GM12878 (cell line): ENCODE data around the gene MAD1L1. TPM values are rescaled to one million over a fixed set of nuclear protein-coding genes. Genes with fewer than 3 reads are reported as not detected.

ENCODE experiments used
- ATAC-seq: fragments of 200-7000 bp; cut with Tn5 transposase; 3 replicates; pipeline ENCODE4 v1.9.1; 2020; ENCODE audit warnings: mild to moderate bottlenecking, moderate library complexity
- BruUV-seq: library from RNA; stranded (reverse); fragments of 400-500 nt; replicated peaks from 2 replicates; lab custom pipeline; 2021; lab: Mats Ljungman, UMichigan
- CTCF ChIA-PET: fragments of 300-600 bp; sonication (Branson Sonifier 250); formaldehyde crosslinking; extraction: SDS; loops from one replicate; lab custom pipeline; 2021; ENCODE audit warnings: inconsistent platforms; lab: Yijun Ruan, JAX
- POLR2A ChIA-PET: fragments of 350-600 bp; formaldehyde crosslinking; extraction: SDS; loops from one replicate; lab custom pipeline; 2021; ENCODE audit warnings: inconsistent platforms; lab: Charles Lee
- RAD21 ChIA-PET: fragments of 300-600 bp; sonication (Branson Sonifier 250); formaldehyde crosslinking; loops from one replicate; lab custom pipeline; 2023; ENCODE audit warnings: antibody characterized with exemption; ENCODE audit not compliant: unreplicated experiment; lab: Charles Lee
- SMC1A ChIA-PET: fragments of 300-600 bp; sonication (Branson Sonifier 250); formaldehyde crosslinking; loops from one replicate; lab custom pipeline; 2023; ENCODE audit not compliant: unreplicated experiment, uncharacterized antibody; lab: Charles Lee
- DNase-seq: peaks from one replicate; pipeline ENCODE4 v3.0.0-alpha.2; 2011; ENCODE audit warnings: low read depth, low spot score
- FAIRE-seq: peaks from 3 replicates; lab custom pipeline; 2011; peaks lifted over from hg19 to GRCh38; lab: Jason Lieb, UNC
- H2AFZ ChIP-seq: 2 replicates; pipeline ENCODE4 v1.6.0; 2011; ENCODE audit warnings: low read depth, low read length, control low read depth; ENCODE audit not compliant: control insufficient read depth
- H3K27ac ChIP-seq: 2 replicates; pipeline ENCODE4 v1.5.1; 2011; ENCODE audit warnings: control low read depth; ENCODE audit not compliant: control insufficient read depth, insufficient read depth
- H3K27me3 ChIP-seq, 2 experiments: replicated peaks in 1 of 2; 2 replicates each; pipeline versions ENCODE4 v1.6.0 to v1.6.1; 2011; ENCODE audit warnings: low read length in 1 of 2; ENCODE audit not compliant: control insufficient read depth in 2 of 2, insufficient read depth in 2 of 2
- H3K36me3 ChIP-seq, 2 experiments: 2 replicates each; pipeline ENCODE4 v1.5.1; 2011; ENCODE audit warnings: low read length in 1 of 2; ENCODE audit not compliant: control insufficient read depth in 2 of 2, insufficient read depth in 2 of 2
- H3K4me1 ChIP-seq: 2 replicates; pipeline ENCODE4 v1.6.1; 2011; ENCODE audit warnings: mild to moderate bottlenecking, low read length, moderate library complexity, mixed read lengths; ENCODE audit not compliant: control insufficient read depth, insufficient read depth
- H3K4me2 ChIP-seq: 2 replicates; pipeline ENCODE4 v1.6.0; 2011; ENCODE audit warnings: control low read depth; ENCODE audit not compliant: control insufficient read depth, insufficient read depth
- H3K4me3 ChIP-seq: fragments of 200-600 bp; sonication (generic); 2 replicates; pipeline ENCODE4 v1.5.1; 2016
- H3K79me2 ChIP-seq: 2 replicates; pipeline ENCODE4 v1.6.0; 2011; ENCODE audit warnings: low read length; ENCODE audit not compliant: control insufficient read depth, insufficient read depth
- H3K9ac ChIP-seq: 2 replicates; pipeline ENCODE4 v1.8.0; 2011; ENCODE audit warnings: low read length, control low read depth, mixed read lengths; ENCODE audit not compliant: control insufficient read depth, insufficient read depth
- H3K9me3 ChIP-seq: replicated peaks from 3 replicates; pipeline ENCODE4 v1.5.1; 2011; ENCODE audit warnings: mild to moderate bottlenecking, low read length; ENCODE audit not compliant: control insufficient read depth, insufficient read depth
- H4K20me1 ChIP-seq: 2 replicates; pipeline ENCODE4 v1.6.0; 2011; ENCODE audit not compliant: control insufficient read depth, insufficient read depth
- BHLHE40 ChIP-seq, 2 experiments: fragments of 450-650 bp in 1 of 2; IDR thresholded peaks; 2 replicates each; pipeline ENCODE4 v1.6.1; 2011 to 2017; ENCODE audit warnings: low read depth in 2 of 2, borderline replicate concordance in 1 of 2, improper control_type of control experiment in 1 of 2, low read length in 1 of 2, mild to moderate bottlenecking in 1 of 2
- MTA3 ChIP-seq: IDR thresholded peaks from 2 replicates; pipeline ENCODE4 v1.6.1; 2012; ENCODE audit warnings: low read length, inconsistent platforms, borderline replicate concordance
- MYC ChIP-seq: IDR thresholded peaks from 2 replicates; pipeline ENCODE4 v1.6.1; 2011; ENCODE audit warnings: mild to moderate bottlenecking, low read length, moderate library complexity, inconsistent platforms; ENCODE audit not compliant: insufficient read depth, insufficient replicate concordance, insufficient read length, severe bottlenecking
- WGBS: methylation state at CpG from one replicate; pipeline ENCODE4 v1.1.6; 2016; ENCODE audit warnings: low lambda C conversion rate; ENCODE audit not compliant: insufficient replicate concordance, insufficient coverage; ENCODE audit errors: missing lambda C conversion rate; 5-methylcytosine and 5-hydroxymethylcytosine counted together
- in situ Hi-C: fragments of 300-500 bp; cut with MboI; formaldehyde crosslinking; loops from 9 replicates; pipeline ENCODE4 v1.14.3; 2018; ENCODE audit warnings: mixed read lengths
- intact Hi-C: fragments of 100-400 bp; cut with micrococcal nuclease; formaldehyde crosslinking; loops from one replicate; pipeline ENCODE4 v1.14.2; 2022; ENCODE audit not compliant: unreplicated experiment
- polyA plus RNA-seq, 11 experiments: library from polyadenylated mRNA; depleted of rRNA in 4 of 11; unstranded in 6 of 11; stranded (reverse) in 5 of 11; fragments of >200 nt; fragmentation: Nextera tagmentation in 4 of 11; fragmentation: Illumina TruSeq in 1 of 11; extraction: Ambion mirVana in 4 of 11; extraction: Trizol in 1 of 11; gene quantifications; 1 replicate in 1 of 11; 2 replicates in 10 of 11; pipeline versions ENCODE4 v1.2.1 to v1.2.3, GENCODE V29; 2011 to 2016; ENCODE audit warnings: inconsistent platforms in 2 of 11, missing spikeins in 2 of 11, low read depth in 1 of 11
- total RNA-seq, 4 experiments: library from RNA; depleted of rRNA in 3 of 4; stranded (reverse); fragments of >200 nt in 3 of 4; fragmentation: Illumina TruSeq in 1 of 4; extraction: Trizol in 1 of 4; gene quantifications; 2 replicates each; pipeline versions ENCODE4 v1.2.1 to v1.2.3, GENCODE V29; 2013 to 2021
- TF ChIP-seq, protein P1 (sequence below): fragments of 450-650 bp; IDR thresholded peaks from 2 replicates; pipeline ENCODE4 v1.6.1; 2017; ENCODE audit warnings: mild to moderate bottlenecking

MAD1L1 gene
- total and polyA plus RNA-seq, 10 of the 15 experiments (the other 5 are each of a cell fraction or from before 2014, with no cell fraction given) = 2.2 to 76.8 (median 38.3) TPM

DNA sequence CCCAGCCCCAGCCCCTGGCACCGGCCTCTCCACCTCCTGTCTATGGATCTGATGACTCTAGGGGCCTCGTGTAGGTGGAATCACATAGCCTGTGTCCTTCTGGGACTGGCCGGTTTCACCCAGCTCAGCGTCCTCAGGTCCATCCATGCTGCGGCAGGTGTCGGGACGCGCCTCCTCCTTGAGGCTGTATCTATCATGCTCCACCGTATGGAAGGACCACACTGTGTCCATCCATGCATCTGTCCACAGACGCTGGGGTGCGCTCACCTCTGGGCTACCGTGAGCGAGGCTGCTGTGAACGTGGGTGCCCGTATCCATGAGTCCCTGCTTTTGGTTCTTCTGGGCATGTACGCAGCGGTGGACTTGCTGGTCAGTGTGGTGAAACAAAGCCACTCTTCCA, 281.1 kb downstream of the MAD1L1 start (continued):
- TF ChIP-seq, protein P1, sequence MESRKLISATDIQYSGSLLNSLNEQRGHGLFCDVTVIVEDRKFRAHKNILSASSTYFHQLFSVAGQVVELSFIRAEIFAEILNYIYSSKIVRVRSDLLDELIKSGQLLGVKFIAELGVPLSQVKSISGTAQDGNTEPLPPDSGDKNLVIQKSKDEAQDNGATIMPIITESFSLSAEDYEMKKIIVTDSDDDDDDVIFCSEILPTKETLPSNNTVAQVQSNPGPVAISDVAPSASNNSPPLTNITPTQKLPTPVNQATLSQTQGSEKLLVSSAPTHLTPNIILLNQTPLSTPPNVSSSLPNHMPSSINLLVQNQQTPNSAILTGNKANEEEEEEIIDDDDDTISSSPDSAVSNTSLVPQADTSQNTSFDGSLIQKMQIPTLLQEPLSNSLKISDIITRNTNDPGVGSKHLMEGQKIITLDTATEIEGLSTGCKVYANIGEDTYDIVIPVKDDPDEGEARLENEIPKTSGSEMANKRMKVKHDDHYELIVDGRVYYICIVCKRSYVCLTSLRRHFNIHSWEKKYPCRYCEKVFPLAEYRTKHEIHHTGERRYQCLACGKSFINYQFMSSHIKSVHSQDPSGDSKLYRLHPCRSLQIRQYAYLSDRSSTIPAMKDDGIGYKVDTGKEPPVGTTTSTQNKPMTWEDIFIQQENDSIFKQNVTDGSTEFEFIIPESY = no peak
- TF ChIP-seq MTA3 = no peak
- TF ChIP-seq, all 136 proteins: peak for 0

DNA sequence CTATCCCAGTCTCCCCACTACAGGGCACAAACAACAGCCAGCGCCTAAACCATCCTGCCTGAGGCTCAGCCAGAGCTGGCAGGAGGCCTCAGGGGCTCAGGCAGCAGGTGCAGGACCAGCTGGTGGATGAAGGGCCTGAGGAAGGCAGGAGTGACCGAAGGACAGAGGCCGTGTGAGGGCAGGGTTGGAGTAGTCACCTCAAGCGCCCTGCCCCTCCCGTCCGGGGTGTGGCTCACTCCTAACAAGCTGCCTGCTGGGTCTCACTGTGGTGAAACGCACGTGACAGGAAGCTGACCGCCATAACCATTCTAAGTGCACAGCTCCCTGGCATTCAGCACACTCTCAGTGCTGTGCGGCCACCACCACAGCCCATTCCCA, 281.6 kb downstream of the MAD1L1 start:
- WGBS = 62% methylated on average over 9 of the region's 10 CpGs
- in situ Hi-C loops = no loop called here
- H3K9ac ChIP-seq = no peak overlapping the region
- TF ChIP-seq MYC (no peak), BHLHE40 (IDR thresholded peaks at IDR 0.05; ENCODE audit: borderline replicate concordance in 1 of 2, low read depth in 2 of 2, low read length in 1 of 2) (peak in 1 of 2 experiments; percentile 24; a peak in 1 of 4 replicates)
- ATAC-seq (no peak), FAIRE-seq (no peak), DNase-seq (no peak)
- no TSS peak for BruUV-seq
- ChIA-PET RAD21 (no interaction called here), CTCF (no interaction called here), POLR2A (no interaction called here), SMC1A (no interaction called here)
- H3K27me3 ChIP-seq = no peaks in the 10 kb centered on the region
- H2AFZ ChIP-seq = no peak overlapping the region
- H4K20me1 ChIP-seq = no peaks in the 10 kb centered on the region
- H3K4me3 ChIP-seq = no peak overlapping the region
- H3K9me3 ChIP-seq = no peaks in the 10 kb centered on the region
- no peaks in the 10 kb centered on the region for H3K79me2 ChIP-seq
- intact Hi-C loops = no loop called here
- no peaks in the 10 kb centered on the region for H3K4me1 ChIP-seq
- H3K4me2 ChIP-seq = no peak overlapping the region
- H3K36me3 ChIP-seq = peaks cover 0 to 8% of the 10 kb centered on the region in 2 experiments; a peak in 2 of 4 replicates
- no peak overlapping the region for H3K27ac ChIP-seq
